T-helper 2 cell (primary cell): ENCODE data around the gene FRRS1L.

ENCODE experiments used
- DNase-seq, 5 experiments: peaks; one replicate each; pipeline versions ENCODE4 v3.0.0 to v3.0.0-alpha.2; 2012 to 2022
- total RNA-seq, 2 donors: gene quantifications; one replicate each; lab custom pipeline; 2026; lab: John Stamatoyannopoulos, UW

FRRS1L gene
- 0 reads per million in 2 donors for total RNA-seq

DNA sequence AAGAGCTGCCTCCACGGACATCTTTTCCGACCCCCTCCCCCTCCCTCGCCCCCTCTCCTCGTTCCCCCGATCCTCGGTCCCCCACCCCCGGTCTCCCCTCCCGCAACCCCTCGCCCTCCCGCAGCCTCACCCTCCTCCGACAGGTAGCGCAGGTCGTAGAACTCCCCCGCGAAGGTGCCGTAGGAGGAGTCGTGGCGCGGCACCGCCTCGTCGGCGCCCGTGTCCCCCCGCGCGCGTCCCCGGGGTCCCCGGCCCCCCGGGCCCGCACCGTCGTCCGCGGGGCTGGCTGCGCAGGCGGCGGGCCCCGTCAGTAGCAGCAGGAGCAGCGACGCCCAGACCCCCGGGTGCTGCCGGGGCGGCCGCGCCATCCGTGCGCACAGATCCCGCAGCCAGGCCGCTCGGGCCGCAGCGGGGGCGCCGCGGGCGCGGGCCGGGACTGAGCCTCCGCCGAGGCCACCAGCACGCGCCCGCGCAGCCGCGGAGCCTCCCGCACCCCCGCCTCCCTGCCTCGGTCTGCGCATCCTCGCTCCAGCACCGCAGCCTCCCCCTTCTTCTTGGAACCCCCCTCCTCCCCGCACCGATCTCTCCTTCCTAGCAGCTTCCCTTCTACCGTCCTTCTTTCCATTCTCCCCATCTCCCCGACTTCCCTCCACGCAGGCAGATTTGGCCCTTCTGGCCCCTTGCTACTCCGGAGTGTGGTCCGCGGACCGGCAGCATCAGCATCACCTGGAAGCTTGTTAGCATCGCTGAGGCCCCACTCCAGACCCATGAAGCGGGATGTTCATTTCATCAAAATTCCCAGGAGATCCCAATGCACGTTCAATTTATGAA lies at the start of gene FRRS1L:
Gene FRRS1L, minus strand, starts transcription at position 479 of the 831 bp plus-strand sequence. Its CDS starts 111 bp downstream, at position 368.
- DNase-seq: peak in 1 of 5 experiments; percentile 18

GRCh38 chr9:109214414-109214813 lies 47.4 kb upstream of the FRRS1L start:
- DNase-seq: no peak

DNA sequence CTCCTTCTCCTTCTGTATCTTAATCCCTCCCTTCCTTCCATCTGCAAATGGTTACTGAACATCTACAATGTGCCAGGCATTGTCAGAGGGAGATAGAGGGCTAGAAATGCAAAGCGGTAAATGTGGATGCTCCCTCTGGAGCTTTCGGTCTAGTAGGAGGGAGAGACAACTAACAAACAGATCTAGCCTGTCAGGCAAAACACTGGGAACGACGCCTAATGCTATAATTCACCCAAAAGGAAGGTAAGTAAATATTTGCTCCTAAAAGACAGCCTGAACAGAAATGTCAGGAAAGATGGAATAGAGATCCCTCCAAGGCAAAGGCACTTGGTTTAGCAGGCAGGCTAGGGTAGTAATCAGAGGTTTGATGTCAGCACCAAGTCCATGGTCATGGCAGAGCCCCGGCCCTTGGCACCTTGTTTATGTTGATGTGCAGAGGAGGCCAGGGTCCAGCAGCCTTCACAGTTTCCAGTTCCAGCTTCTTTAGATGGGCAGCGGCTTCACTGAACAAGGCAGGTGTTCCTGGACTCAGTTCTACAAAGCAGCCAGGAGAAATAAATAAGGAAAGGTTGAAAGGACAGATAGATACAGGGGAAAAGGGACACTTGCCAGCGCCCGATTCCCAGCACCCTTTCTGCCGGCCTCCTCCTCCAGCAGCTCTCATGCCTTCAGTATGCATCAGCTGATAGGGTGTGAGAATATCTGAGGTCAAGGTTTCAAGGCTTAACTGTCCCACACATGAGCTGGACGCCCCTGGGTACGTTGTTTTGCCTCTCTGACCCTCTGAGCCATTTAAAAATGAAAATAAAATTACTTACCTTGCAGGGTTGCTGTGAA lies 46.5 kb upstream of the FRRS1L start:
- no peak for DNase-seq

- no peak for DNase-seq
Measured at GRCh38 chr9:109212768-109213167, 45.7 kb upstream of the FRRS1L start.

DNA sequence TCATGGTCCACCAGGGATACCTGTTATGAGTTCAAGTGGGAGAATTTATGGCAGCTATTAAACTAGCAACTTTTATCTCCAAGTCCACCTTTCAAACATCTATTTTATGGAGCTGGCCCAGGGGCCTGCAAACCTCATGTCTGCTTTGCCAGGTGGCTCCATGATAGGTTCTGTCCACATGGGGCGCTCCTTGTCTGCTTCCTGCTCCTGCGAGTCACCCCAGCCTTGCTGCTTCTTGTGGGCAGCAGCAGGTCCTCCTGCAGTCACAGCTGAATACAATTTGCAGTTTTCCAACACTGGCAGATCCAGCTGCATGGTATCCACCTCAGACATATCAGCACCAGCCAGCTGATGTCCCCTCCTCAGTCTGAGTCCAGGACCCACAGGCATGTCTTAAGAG lies 39.6 kb upstream of the FRRS1L start:
- peak in 1 of 5 experiments; percentile 4 for DNase-seq

- no peak for DNase-seq
Measured at GRCh38 chr9:109205526-109205925, 38.5 kb upstream of the FRRS1L start.

GRCh38 chr9:109203761-109204360 lies 36.8 kb upstream of the FRRS1L start:
- DNase-seq: no peak

DNA sequence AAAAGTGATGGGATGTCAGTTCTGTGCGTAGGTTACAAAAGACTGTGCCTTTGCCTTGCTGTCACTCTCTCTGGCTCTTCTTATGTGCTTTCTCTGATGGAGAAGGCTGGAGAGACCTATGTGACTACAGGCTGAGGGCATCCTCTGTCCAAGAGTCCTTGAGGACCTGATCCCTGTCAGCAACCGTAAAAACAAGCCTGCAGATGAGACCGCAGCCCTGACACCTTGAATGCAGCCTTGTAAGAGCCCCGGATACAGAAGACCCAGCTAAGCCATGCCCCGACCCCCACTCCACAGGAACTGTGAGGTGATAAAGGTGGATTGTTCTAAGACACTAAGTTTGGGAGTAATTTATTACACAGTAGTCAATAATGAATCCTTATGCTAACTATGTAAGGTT lies 32.6 kb upstream of the FRRS1L start:
- no peak for DNase-seq

DNA sequence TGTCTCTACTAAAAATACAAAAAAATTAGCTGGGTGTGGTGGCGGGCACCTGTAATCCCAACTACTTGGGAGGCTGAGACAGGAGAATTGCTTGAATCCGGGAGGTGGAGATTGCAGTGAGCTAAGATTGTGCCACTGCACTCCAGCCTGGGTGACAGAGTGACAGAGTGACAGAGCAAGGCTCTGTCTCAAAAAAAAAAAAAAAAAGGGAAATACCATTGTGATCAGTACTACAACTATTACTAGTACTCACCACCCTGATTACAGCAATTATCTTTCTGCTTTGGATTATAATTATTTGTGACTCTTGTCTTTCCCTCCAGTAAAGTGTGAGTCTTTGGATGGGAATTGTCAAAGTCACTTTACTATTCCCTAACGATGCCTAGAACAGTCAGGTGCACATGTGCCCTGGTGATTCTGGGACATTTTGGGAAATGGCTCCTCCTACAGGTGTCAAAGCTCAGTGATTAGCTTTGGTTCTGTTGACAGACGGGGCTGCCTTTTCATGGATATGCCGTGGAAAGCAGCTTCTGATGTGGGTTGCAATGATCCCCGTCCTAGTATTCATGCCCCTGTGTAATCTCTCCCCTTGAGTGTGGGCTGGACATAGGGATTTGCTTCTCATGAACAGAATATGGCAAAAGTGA lies 31.8 kb upstream of the FRRS1L start:
- peak in 1 of 5 experiments; percentile 14 for DNase-seq

DNA sequence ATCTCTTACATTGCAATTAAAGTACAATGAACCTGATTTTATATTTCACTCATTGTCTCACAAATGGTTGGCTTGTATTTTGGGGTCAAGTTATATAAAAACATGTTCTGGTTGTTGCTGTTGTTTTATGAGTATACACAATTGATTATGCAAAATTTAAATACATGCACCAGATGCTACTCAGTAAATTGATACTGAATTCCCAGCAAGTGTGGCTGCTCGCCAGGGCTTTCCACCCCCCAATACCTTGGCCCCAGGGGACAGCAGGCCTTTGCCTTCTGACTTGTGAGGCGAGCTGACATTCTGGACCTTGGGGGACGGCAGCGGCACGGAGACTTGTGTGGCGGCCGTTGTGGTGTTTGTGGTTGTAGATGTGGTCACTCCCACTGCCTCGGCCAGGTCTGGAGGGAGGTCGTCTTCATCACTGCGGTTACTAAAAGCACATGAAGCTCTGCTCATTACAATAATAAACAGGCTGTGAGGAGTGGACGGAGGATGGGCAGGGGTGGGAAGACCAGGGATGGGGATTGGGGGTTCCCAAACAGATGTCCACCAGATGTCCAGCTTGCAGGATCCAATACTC lies 27.0 kb upstream of the FRRS1L start:
- no peak for DNase-seq

DNA sequence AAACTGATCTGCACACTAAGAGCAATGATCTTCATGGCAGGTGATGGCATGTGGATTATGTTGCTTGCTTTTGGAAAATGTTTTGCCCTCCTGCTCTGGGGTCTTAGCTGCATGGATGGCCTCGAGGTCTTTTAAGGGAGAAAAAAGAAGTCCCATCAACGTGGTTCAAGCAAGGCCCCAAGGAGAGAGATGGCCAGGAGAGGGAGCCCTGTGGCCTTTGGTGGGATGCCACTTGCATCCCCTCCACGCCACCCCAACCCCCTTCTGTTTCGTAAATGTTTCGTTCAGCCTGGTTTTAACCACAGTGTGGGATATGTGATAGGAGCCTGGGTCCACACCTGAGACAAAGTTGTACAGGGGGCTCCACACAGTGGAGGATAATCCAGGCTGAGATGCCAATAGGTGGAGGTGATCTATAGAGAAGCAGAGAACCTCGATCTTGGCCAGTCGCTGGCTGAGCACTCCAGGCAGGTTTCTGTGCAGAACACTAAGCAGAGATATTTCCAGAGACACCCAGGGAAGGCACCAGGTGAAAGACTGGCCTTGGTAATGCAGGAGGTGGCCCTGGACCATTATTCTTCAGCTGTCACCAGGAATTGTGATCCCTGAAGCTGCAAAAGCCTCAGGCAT lies 25.8 kb upstream of the FRRS1L start:
- peak in 1 of 5 experiments; percentile 2 for DNase-seq

- DNase-seq: no peak
Measured at GRCh38 chr9:109191746-109192145, 24.7 kb upstream of the FRRS1L start.

- no peak for DNase-seq
Measured at GRCh38 chr9:109190151-109190550, 23.1 kb upstream of the FRRS1L start.

GRCh38 chr9:109186857-109187520 lies 19.9 kb upstream of the FRRS1L start:
- DNase-seq: no peak

- DNase-seq: peak in 1 of 5 experiments; percentile 27
Measured at GRCh38 chr9:109182940-109183798, 16.1 kb upstream of the FRRS1L start.

DNA sequence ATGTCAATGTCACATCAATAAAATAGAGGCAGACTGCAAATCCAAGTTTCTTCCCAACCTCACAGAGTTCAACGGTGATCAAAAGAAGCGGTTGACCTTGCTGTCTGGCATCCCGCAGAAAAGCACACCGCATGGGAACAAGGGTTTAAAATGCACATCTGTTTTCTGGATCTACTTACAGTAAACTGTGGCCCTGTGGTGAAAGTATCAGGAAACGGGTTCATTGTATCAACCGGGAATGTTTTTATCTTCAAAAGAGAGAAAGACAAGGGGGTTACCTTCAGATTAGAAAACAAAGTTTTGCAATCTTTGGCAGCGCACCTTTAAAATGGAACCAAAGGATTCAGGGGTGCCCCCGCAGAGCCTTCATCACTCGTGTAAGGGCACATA lies 15.5 kb upstream of the FRRS1L start:
- DNase-seq: no peak

DNA sequence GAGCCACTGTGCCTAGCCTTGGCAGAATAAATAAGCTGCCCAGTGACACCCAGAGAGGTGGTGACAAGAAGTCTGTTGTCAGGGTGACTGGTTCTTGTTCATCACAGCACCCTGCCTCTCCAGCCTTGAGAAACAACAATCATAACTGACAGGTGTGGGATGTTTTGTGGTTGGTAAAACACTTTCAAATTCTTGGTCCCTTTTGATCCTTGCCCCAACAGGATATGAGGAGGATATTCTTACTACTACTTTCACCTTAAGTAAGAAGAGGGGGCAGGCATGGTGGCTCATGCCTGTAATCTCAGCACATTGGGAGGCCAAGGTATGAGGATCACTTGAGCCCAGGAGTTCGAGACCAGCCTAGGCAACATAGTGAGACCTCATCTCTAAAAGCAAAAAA lies 14.2 kb upstream of the FRRS1L start:
- DNase-seq: peak in 3 of 5 experiments; percentile 1 to 86 (median 11)

DNA sequence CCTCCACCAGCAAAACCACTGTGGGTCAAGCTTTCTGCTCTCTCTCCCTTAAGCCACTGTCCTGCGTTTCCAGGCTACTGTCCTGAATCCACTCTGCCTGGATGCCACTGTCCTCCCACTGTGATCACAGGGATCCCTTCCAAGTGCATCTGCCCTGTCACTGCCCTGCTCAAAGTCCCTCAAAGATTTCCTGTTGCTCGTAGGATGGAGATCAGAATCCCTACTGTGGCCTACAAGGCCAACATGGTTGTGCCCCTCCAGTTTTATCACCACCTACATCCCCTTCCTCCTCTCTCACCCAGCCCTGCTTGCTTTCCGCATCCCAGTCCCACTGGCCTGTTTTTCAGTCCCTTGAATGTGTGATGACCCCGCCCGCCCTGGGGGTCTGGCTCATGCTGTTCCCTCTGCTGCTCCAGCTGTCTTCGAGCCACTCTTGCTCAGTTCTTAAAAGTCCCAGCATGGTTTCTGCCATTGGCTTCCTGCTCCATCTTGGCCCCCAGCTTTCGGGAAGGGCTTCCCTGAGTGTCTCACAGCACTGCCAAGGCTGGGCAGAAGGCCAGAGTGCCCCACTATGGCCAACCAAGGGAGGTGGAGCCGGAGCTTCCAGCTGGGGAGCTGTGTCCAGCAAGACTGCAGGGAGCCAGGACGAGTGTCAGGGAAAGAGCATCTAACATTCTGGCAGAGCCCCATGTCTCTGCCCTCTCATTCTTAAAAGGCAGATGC lies 12.9 kb upstream of the FRRS1L start:
- DNase-seq: no peak

DNA sequence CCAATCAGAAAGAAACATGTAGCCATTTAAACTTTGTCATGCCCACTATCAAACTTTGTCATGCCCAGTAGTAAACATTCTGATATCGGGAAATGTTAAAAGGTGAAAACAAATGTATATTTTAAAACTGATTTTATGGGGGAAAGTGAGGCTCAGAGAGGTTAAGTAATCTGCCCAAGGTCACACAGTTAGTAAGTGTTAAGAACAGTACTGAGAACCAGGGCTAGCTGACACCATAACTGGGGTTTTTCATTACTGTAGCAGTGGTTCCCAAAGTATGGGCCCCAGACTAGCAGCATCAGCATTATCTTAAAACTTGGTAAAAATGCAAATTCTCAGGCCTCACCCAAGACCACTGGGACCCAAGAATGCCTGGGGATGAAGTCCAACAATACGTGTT lies 9.9 kb upstream of the FRRS1L start:
- DNase-seq: no peak

- DNase-seq: no peak
Measured at GRCh38 chr9:109176386-109176785, 9.3 kb upstream of the FRRS1L start.
